ENCODE measurements around the gene MASP2.
"Not testable (repeated sequence)": the region's sequence is repeated elsewhere in the genome, so short reads cannot be mapped to it uniquely, and the experiment has no call there.

DNA sequence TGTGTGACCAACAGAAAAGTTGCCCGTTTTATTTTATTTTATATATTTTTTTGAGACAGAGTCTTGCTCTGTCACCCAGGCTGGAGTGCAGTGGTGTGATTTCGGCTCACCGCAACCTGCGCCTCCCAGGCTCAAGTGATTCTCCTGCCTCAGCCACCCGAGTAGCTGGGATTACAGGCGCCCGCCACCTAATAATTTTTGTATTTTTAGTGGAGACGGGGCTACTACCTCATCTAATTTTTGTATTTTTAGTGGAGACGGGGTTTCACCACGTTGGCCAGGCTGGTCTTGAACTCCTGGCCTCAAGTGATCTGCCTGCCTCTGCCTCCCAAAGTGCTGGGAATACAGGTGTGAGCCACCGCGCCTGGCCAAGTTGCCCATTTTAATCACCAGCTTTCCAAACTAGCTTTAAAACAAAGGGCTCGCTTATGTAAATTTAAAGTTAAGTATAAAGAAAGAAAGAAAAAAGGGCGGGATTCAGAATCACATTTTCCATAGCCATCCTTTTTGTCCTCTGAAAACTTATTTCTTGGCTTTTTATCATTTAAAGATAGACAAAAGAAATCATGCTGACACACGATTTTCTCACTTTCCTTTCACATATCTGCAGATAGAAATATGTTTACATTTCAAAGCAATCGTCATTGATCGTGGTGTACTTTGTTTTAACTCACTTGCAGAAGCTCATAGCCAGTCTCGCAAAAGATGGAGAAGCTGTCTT lies 9.9 kb downstream of the MASP2 start:
- TF ChIP-seq CTCF (conservative IDR thresholded peaks at IDR 0.05 in 1 of 2, IDR thresholded peaks at IDR 0.05 in 1 of 2; ENCODE audit: low read depth in 1 of 2, low read length in 2 of 2); EZH2 (IDR thresholded peaks at IDR 0.05; ENCODE audit: low read length, missing control alignments): not testable (repeated sequence)

Data from fibroblast of lung (primary cell).